ENCODE measurements around the gene PPP1R15A. TPM values are rescaled to one million over a fixed set of nuclear protein-coding genes. Genes with fewer than 3 reads are reported as not detected.

Gene PPP1R15A
- total and polyA plus RNA-seq, 4 experiments from 2014 or later, result 67.0 to 83.3 (median 74.7) TPM

DNA sequence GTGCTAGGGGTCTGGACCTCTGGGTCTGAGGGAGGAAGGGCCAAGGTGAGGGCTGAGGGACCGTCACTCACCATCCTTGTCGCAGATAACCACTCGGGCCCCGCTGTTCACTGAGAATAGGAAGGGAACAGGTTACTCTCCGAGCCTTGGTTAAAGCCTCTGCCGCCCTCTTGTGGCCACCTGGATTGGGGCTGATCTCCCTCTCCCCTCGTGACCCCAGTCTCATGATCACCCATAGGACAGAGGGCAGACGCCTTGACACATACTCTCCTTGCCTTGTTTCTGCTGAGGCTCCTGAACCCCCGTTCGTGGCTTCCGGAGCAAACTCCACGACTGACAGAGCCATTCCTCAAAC, 36.5 kb upstream of the PPP1R15A start:
- H3K4me1 Mint-ChIP-seq, result peaks cover 15 to 21% (median 16%) of the 10 kb centered on the region in 4 donors
- H3K36me3 ChIP-seq (ENCODE audit: insufficient read depth, low read length), result no peaks in the 10 kb centered on the region
- peak; percentile 87 to 91 (median 89) for DNase-seq
- POLR2A ChIA-PET (ENCODE audit: partially characterized antibody), result interaction anchor here (0.8 to 1.6 kb wide), 5 partner anchors 40 to 135 kb away, joined by 3 to 5 read pairs (median 4); partner anchors contain the start of gene FTL
- no peaks in the 10 kb centered on the region for H3K9me3 ChIP-seq (ENCODE audit: control insufficient read depth in 1 of 2, low read length in 2 of 2)
- peak overlapping the region in 1 of 2 donors; percentile 51 for H3K4me3 ChIP-seq (ENCODE audit: low read length in 2 of 2)
- intact Hi-C loops (cut with micrococcal nuclease), result loop anchor here (1.0 kb wide), 5 partner anchors 24 to 189 kb away; partner anchors contain the start of genes BCAT2 and CA11
- peaks cover 21% of the 10 kb centered on the region for H3K4me1 ChIP-seq (ENCODE audit: insufficient read depth, low read length)
- H3K27me3 ChIP-seq (ENCODE audit: insufficient read depth, low read length), result no peaks in the 10 kb centered on the region
- H3K9me3 Mint-ChIP-seq, result no peaks in the 10 kb centered on the region
- H3K4me3 Mint-ChIP-seq, result peak overlapping the region; percentile 77 to 91 (median 84)
- H3K27ac Mint-ChIP-seq, result peak overlapping the region in 6 of 7 donors; percentile 68 to 92 (median 86)
- CTCF ChIA-PET (ENCODE audit: partially characterized antibody), result interaction anchor here (0.6 to 2.3 kb wide), 16 partner anchors 9 to 190 kb away, joined by 3 to 59 read pairs (median 4); partner anchors contain the start of genes CA11, FTL, GYS1 and RUVBL2
- H3K27me3 Mint-ChIP-seq, result peaks cover 4 to 14% of the 10 kb centered on the region in 2 donors
- no peak overlapping the region for H3K27ac ChIP-seq (ENCODE audit: low read depth, low read length)
- no peaks in the 10 kb centered on the region for H3K36me3 Mint-ChIP-seq

DNA sequence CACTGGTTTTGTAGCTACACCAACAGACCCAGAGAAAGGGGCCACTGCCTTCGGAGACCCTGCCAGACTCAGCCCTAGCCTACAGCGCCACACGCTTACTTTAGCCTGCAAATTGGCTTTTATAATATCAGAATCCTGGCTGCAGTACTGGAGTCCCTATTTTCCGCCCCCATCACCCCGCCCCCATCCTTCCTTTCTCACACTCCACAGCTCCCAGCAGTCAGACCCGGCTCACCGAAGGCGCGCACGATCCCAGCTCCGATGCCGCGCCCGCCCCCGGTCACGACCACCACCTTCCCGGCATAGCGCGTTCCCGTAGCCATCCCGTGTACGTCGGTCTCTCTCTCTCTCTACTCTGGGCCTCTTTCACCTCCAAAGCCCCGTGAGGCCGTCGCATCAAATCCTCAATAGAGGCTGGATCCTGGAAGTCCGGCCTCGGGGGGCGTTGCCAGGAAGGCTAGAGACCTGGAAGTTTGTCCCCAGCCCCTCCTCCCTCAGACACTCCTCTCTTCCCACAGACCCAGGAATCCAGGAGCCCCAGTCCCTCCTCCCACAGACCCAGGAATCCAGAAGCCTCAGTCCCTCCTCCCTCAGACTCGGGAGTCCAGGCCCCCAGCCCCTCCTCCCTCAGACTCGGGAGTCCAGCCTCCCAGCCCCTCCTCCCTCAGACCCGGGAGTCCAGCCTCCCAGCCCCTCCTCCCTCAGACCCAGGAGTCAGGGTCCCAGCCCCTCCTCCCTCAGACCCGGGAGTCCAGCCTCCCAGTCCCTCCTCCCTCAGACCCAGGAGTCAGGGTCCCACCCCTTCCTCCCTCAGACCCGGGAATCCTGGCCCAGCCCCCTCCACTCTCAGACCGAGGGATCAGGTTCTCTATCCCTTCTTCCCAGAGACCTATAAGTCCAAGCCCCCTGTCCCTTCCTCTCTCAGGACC, 35.9 kb upstream of the PPP1R15A start, which contains the start of gene HSD17B14:
Gene HSD17B14, minus strand, starts transcription at position 403 of the 929 bp plus-strand sequence. Its CDS starts 80 bp downstream, at position 323.
- no peaks in the 10 kb centered on the region for H3K9me3 ChIP-seq (ENCODE audit: control insufficient read depth in 1 of 2, low read length in 2 of 2)
- Mint-ChIP-seq H3K9me3 (no peaks in the 10 kb centered on the region), H3K27ac (peak within 1 kb of the TSS; percentile 62 to 92 (median 84)), H3K4me1 (peaks cover 15 to 21% (median 16%) of the 10 kb centered on the region in 4 donors), H3K4me3 (peak within 1 kb of the TSS; percentile 77 to 91 (median 84)), H3K36me3 (no peaks in the 10 kb centered on the region), H3K27me3 (peaks cover 4 to 14% of the 10 kb centered on the region in 2 donors)
- DNase-seq, result no peak
- no peaks in the 10 kb centered on the region for H3K27me3 ChIP-seq (ENCODE audit: insufficient read depth, low read length)
- CTCF ChIA-PET (ENCODE audit: partially characterized antibody), result interaction anchor here (0.6 to 2.3 kb wide), 18 partner anchors 8 to 191 kb away, joined by 3 to 59 read pairs (median 4); partner anchors contain the start of genes CA11, FTL, GYS1 and RUVBL2
- no peaks in the 10 kb centered on the region for H3K36me3 ChIP-seq (ENCODE audit: insufficient read depth, low read length)
- peak within 1 kb of the TSS; percentile 10 for H3K27ac ChIP-seq (ENCODE audit: low read depth, low read length)
- H3K4me3 ChIP-seq (ENCODE audit: low read length in 2 of 2), result peak within 1 kb of the TSS in 1 of 2 donors; percentile 51
- POLR2A ChIA-PET (ENCODE audit: partially characterized antibody), result interaction anchor here (0.8 to 1.6 kb wide), 7 partner anchors 41 to 217 kb away, joined by 3 to 5 read pairs (median 3); partner anchors contain the start of genes FTL, RPL18 and SPHK2
- intact Hi-C loops (cut with micrococcal nuclease), result no loop called here
- peaks cover 21% of the 10 kb centered on the region for H3K4me1 ChIP-seq (ENCODE audit: insufficient read depth, low read length)

DNA sequence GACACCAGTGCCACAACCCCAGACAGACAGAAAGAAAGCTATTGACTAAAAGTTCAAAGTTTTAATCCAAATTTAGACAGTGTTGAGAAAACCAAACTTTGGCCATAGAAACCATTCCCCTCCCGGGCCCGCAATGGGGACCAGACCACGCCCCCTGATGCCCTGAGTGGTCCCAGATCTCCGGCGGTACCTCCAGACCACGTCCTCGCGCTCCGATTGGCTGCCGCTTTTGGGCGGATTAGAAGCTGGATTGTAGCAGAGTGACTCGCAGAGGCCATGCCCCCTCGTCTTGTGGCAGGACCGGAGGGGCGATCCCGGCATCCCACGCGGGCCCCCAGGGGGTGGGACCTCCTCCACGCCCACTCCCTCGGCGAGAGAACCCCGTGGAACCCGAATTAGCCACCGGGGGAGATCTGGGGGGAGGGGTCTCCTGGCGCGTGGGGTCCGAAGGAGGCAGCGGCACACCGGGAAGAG, 35.1 kb upstream of the PPP1R15A start:
- Histone ChIP-seq H3K4me1 (ENCODE audit: insufficient read depth, low read length) (peaks cover 21% of the 10 kb centered on the region), H3K36me3 (ENCODE audit: insufficient read depth, low read length) (no peaks in the 10 kb centered on the region), H3K27me3 (ENCODE audit: insufficient read depth, low read length) (no peaks in the 10 kb centered on the region), H3K9me3 (ENCODE audit: control insufficient read depth in 1 of 2, low read length in 2 of 2) (no peaks in the 10 kb centered on the region), H3K27ac (ENCODE audit: low read depth, low read length) (peak overlapping the region; percentile 10), H3K4me3 (ENCODE audit: low read length in 2 of 2) (peak overlapping the region in 1 of 2 donors; percentile 22)
- H3K9me3 Mint-ChIP-seq, result no peaks in the 10 kb centered on the region
- no peaks in the 10 kb centered on the region for H3K36me3 Mint-ChIP-seq
- H3K4me3 Mint-ChIP-seq, result peak overlapping the region; percentile 54 to 86 (median 77)
- peak overlapping the region; percentile 19 to 87 (median 51) for H3K27ac Mint-ChIP-seq
- peaks cover 15 to 21% (median 16%) of the 10 kb centered on the region in 4 donors for H3K4me1 Mint-ChIP-seq
- DNase-seq, result peak; percentile 65 to 81 (median 71)
- peaks cover 4 to 14% of the 10 kb centered on the region in 2 donors for H3K27me3 Mint-ChIP-seq
- CTCF ChIA-PET (ENCODE audit: partially characterized antibody), result interaction anchor here (0.6 to 2.3 kb wide), 6 partner anchors 27 to 191 kb away, joined by 3 to 59 read pairs (median 8); partner anchors contain the start of genes CA11, GYS1 and RUVBL2
- POLR2A ChIA-PET (ENCODE audit: partially characterized antibody), result interaction anchor here (0.6 to 1.6 kb wide), 7 partner anchors 42 to 218 kb away, joined by 3 to 5 read pairs (median 3); partner anchors contain the start of genes FTL, RPL18 and SPHK2
- intact Hi-C loops (cut with micrococcal nuclease), result no loop called here

DNA sequence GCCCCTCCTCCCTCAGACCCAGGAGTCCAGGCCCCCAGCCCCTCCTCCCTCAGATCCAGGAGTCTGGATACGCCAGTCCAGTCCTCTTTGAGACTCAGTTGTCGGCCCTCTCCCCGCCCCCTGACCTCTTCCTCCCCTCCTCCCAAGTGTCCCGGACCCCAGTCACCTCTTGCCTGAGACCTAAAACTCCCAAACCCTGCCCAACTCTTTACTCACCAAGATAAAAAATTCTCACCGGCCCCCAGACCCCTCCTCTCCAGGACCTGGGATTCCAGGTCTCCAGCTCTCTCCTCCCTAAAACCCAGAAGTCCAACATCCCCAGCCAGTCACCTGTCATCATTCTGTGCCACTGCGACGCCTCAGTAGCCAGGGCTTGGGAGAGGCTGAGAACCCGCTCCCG, 34.5 kb upstream of the PPP1R15A start:
- intact Hi-C loops (cut with micrococcal nuclease), result no loop called here
- H3K27me3 Mint-ChIP-seq, result peaks cover 4 to 14% of the 10 kb centered on the region in 2 donors
- no peak overlapping the region for H3K4me3 Mint-ChIP-seq
- POLR2A ChIA-PET (ENCODE audit: partially characterized antibody), result interaction anchor here (0.6 to 1.5 kb wide), 3 partner anchors 42 to 218 kb away, joined by 3 read pairs; partner anchors contain the start of genes RPL18 and SPHK2
- H3K4me1 ChIP-seq (ENCODE audit: insufficient read depth, low read length), result peaks cover 21% of the 10 kb centered on the region
- H3K27me3 ChIP-seq (ENCODE audit: insufficient read depth, low read length), result no peaks in the 10 kb centered on the region
- DNase-seq, result no peak
- peak overlapping the region in 2 of 7 donors; percentile 29 to 57 for H3K27ac Mint-ChIP-seq
- CTCF ChIA-PET (ENCODE audit: partially characterized antibody), result interaction anchor here (1.3 to 2.3 kb wide), 4 partner anchors 42 to 192 kb away, joined by 5 to 59 read pairs (median 16); partner anchors contain the start of gene CA11
- no peaks in the 10 kb centered on the region for H3K36me3 Mint-ChIP-seq
- H3K36me3 ChIP-seq (ENCODE audit: insufficient read depth, low read length), result no peaks in the 10 kb centered on the region
- no peaks in the 10 kb centered on the region for H3K9me3 Mint-ChIP-seq
- H3K9me3 ChIP-seq (ENCODE audit: control insufficient read depth in 1 of 2, low read length in 2 of 2), result no peaks in the 10 kb centered on the region
- peak overlapping the region; percentile 10 for H3K27ac ChIP-seq (ENCODE audit: low read depth, low read length)
- no peak overlapping the region for H3K4me3 ChIP-seq (ENCODE audit: low read length in 2 of 2)
- H3K4me1 Mint-ChIP-seq, result peaks cover 16 to 21% (median 17%) of the 10 kb centered on the region in 4 donors

DNA sequence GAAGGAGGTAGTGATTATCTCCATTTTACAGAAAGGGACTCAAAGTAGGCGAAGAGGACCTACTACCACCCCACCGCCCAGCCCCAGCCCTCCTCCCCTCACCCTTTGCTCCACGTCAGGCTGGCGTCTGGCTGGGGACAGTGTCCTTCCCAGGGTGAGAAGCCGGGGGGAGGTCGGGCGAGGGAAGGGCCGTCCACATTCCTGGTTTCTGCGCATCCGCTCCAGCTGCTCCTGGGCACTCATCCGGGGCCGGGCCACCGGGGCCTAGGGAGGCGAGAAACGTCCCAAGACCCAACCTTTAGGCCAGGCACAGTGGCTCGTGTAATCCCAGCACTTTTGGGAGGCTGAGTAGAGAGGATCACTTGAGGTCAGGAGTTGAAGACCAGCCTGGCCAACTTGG, 31.2 kb upstream of the PPP1R15A start:
- Mint-ChIP-seq H3K27me3 (peaks cover 4 to 6% of the 10 kb centered on the region in 2 donors), H3K4me3 (no peak overlapping the region), H3K9me3 (no peaks in the 10 kb centered on the region), H3K4me1 (peaks cover 10 to 11% (median 11%) of the 10 kb centered on the region in 4 donors), H3K36me3 (no peaks in the 10 kb centered on the region), H3K27ac (no peak overlapping the region)
- no peak overlapping the region for H3K27ac ChIP-seq (ENCODE audit: low read depth, low read length)
- no peaks in the 10 kb centered on the region for H3K9me3 ChIP-seq (ENCODE audit: control insufficient read depth in 1 of 2, low read length in 2 of 2)
- POLR2A ChIA-PET (ENCODE audit: partially characterized antibody), result interaction anchor here (1.2 kb wide), 1 partner anchor 8 kb away, joined by 4 read pairs; no protein-coding TSS in a partner anchor
- H3K4me1 ChIP-seq (ENCODE audit: insufficient read depth, low read length), result peaks cover 13% of the 10 kb centered on the region
- CTCF ChIA-PET (ENCODE audit: partially characterized antibody), result interaction anchor here (1.0 to 6.7 kb wide), 16 partner anchors 10 to 201 kb away, joined by 3 to 140 read pairs (median 8); partner anchors contain the start of genes CA11, DHDH and FUT2
- no peaks in the 10 kb centered on the region for H3K27me3 ChIP-seq (ENCODE audit: insufficient read depth, low read length)
- intact Hi-C loops (cut with micrococcal nuclease), result no loop called here
- DNase-seq, result no peak
- H3K4me3 ChIP-seq (ENCODE audit: low read length in 2 of 2), result no peak overlapping the region
- no peaks in the 10 kb centered on the region for H3K36me3 ChIP-seq (ENCODE audit: insufficient read depth, low read length)

DNA sequence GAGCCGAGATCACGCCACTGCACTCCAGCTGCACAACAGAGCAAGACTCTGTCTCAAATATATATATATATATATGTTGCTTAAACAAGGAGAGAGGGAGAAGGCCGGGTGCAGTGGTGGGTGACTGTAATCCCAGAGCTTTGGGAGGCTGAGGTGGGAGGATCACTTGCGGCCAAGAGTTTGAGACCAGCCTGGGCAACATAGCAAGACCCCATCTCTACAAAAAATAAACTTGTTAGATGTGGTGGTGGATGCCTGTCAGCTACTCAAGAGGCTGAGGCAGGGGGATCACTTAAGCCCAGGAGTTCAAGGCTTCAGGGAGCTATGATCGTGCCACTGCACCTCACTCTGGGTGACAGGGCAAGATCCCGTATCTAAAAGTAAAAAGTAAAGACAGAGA, 30.6 kb upstream of the PPP1R15A start:
- H3K9me3 Mint-ChIP-seq, result no peaks in the 10 kb centered on the region
- H3K36me3 ChIP-seq (ENCODE audit: insufficient read depth, low read length), result no peaks in the 10 kb centered on the region
- H3K4me3 ChIP-seq (ENCODE audit: low read length in 2 of 2), result no peak overlapping the region
- peaks cover 6 to 9% (median 7%) of the 10 kb centered on the region in 4 donors for H3K4me1 Mint-ChIP-seq
- intact Hi-C loops (cut with micrococcal nuclease), result no loop called here
- H3K27ac ChIP-seq (ENCODE audit: low read depth, low read length), result no peak overlapping the region
- no peaks in the 10 kb centered on the region for H3K27me3 ChIP-seq (ENCODE audit: insufficient read depth, low read length)
- H3K27ac Mint-ChIP-seq, result no peak overlapping the region
- ChIA-PET CTCF (ENCODE audit: partially characterized antibody) (interaction anchor here (0.7 to 6.7 kb wide), 26 partner anchors 10 to 201 kb away, joined by 3 to 140 read pairs (median 5); partner anchors contain the start of genes CA11, DHDH and FUT2), POLR2A (ENCODE audit: partially characterized antibody) (interaction anchor here (1.2 to 1.6 kb wide), 3 partner anchors 9 to 197 kb away, joined by 3 to 4 read pairs (median 3); no protein-coding TSS in a partner anchor)
- DNase-seq, result no peak
- peaks cover 8% of the 10 kb centered on the region for H3K4me1 ChIP-seq (ENCODE audit: insufficient read depth, low read length)
- H3K27me3 Mint-ChIP-seq, result peaks cover 3% of the 10 kb centered on the region in 2 donors
- H3K9me3 ChIP-seq (ENCODE audit: control insufficient read depth in 1 of 2, low read length in 2 of 2), result no peaks in the 10 kb centered on the region
- no peak overlapping the region for H3K4me3 Mint-ChIP-seq
- no peaks in the 10 kb centered on the region for H3K36me3 Mint-ChIP-seq
